ENCODE measurements around the gene CRIP1. TPM values are rescaled to one million over a fixed set of nuclear protein-coding genes. Genes with fewer than 3 reads are reported as not detected.

Gene CRIP1
- total RNA-seq, 4 donors from 2014 or later = 28.6 to 140 (median 76.2) TPM

DNA sequence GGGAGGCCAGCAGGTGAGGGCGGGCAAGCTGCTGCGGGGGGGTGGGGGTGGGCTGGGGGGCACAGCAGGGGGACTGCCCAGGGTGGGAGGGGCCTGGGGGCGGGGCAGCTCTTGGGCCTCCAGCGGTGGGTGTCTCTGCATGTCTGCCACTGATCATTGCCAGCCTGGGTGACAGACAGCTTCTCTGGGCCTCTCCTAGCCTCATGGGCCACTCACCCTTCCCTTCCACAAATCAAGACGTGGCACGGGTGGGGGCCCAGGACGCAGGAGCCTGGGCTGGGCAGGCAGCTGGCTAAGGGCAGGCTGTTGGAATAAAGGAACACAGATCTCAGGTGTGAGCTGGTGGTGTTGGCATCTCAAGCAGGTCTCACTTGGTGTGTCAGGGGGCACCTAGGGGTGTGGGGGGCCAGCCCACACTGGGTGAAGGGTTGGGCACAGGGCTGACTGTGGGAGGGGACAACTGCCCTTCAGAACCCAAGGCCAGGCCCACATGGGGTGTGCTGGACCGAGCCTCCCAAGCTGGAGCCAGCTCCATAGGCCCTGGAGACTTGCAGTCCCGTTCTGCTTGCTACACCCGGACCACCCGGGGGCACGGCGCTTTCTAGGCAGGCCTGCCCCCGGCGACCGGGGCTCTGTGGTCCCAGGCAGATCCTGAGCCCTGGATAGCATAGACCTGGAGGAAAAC, 7.4 kb downstream of the CRIP1 start:
- WGBS = 56% methylated on average over 11 of the region's 16 CpGs

DNA sequence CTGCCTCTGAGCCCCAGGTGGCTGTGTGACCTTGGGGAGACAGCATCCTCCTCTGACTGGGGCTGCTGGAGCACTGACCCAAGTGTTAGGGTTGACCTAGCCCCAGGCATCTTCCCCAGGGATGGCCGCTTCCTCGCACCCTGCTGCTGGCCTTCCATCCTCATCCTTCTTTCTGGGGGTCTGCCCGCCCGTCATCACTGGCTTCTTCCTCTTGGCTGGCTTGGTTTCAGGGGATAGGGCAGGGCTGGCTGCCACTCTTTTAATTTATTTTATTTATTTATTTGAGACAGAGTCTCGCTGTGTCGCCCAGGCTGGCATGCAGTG, 7.9 kb downstream of the CRIP1 start:
- WGBS = 87% methylated on average over 6 of the region's 6 CpGs
- Histone ChIP-seq H3K4me1 (peaks cover 39% of the 10 kb centered on the region), H3K27ac (no peak overlapping the region), H3K9me3 (no peaks in the 10 kb centered on the region), H3K4me3 (no peak overlapping the region), H3K27me3 (no peaks in the 10 kb centered on the region), H3K36me3 (peaks cover 11% of the 10 kb centered on the region)
- no peak for DNase-seq (ENCODE audit: low spot score in 2 of 2)
- TF ChIP-seq, protein P1, sequence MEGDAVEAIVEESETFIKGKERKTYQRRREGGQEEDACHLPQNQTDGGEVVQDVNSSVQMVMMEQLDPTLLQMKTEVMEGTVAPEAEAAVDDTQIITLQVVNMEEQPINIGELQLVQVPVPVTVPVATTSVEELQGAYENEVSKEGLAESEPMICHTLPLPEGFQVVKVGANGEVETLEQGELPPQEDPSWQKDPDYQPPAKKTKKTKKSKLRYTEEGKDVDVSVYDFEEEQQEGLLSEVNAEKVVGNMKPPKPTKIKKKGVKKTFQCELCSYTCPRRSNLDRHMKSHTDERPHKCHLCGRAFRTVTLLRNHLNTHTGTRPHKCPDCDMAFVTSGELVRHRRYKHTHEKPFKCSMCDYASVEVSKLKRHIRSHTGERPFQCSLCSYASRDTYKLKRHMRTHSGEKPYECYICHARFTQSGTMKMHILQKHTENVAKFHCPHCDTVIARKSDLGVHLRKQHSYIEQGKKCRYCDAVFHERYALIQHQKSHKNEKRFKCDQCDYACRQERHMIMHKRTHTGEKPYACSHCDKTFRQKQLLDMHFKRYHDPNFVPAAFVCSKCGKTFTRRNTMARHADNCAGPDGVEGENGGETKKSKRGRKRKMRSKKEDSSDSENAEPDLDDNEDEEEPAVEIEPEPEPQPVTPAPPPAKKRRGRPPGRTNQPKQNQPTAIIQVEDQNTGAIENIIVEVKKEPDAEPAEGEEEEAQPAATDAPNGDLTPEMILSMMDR (IDR thresholded peaks at IDR 0.05) = no peak
- TF ChIP-seq POLR2A (IDR thresholded peaks at IDR 0.05) = no peak
- TF ChIP-seq POLR2AphosphoS5 (IDR thresholded peaks at IDR 0.05) = no peak
- TF ChIP-seq EP300 (IDR thresholded peaks at IDR 0.05) = no peak

More for the DNA sequence above, 7.4 kb downstream of the CRIP1 start:
- no peaks in the 10 kb centered on the region for H3K9me3 ChIP-seq
- DNase-seq (ENCODE audit: low spot score in 2 of 2) = peak in 1 of 2 donors; percentile 72
- no peaks in the 10 kb centered on the region for H3K27me3 ChIP-seq
- H3K27ac ChIP-seq = no peak overlapping the region
- no peak overlapping the region for H3K4me3 ChIP-seq
- TF ChIP-seq, protein P1 (IDR thresholded peaks at IDR 0.05) = no peak
- TF ChIP-seq POLR2AphosphoS5 (IDR thresholded peaks at IDR 0.05) (no peak), POLR2A (IDR thresholded peaks at IDR 0.05) (no peak), EP300 (IDR thresholded peaks at IDR 0.05) (no peak)
- H3K36me3 ChIP-seq = peaks cover 11% of the 10 kb centered on the region
- peaks cover 44% of the 10 kb centered on the region for H3K4me1 ChIP-seq

DNA sequence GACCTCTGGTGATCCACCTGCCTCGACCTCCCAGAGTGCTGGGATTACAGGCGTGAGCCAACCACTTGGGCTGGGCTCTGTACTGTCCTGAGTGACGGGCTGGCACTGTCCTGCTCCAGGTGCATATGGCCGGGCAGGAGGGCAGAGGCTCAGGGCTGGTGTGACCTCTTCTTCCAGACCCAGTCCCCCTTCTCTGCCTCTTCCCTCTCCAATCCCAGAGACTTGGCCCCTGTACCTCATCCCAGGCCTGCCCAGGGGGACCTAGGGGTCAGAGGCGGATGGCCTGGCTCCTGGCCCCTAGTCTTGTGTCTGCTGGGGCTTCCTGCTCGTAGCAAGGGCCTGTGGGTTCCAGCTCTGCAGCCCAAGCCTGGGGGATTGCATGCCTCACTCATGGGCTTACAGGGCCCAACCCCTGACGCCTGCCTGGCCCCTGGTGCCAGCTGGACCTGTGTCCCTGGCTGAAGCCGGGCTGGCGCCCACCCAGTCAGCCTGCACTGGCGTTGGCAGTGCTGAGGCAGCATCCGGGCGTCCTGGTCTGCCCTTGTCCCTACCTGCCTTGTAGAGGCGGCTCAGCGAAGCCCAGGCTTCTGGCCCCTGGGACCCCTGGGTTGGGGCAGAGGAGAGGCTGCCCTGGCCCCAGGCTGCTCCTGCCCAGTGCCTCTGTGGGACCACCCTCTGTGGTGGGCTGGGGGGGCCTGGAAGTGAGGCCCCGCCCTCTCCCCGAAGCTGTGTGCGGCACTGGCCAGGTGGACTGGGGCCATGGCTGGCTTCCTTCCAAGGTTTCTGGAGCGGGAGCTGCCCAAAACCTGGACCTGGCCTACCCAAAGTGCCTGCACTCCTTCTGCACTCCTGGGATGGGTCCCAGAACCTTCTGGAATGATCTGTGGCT, 8.7 kb downstream of the CRIP1 start:
- DNase-seq (ENCODE audit: low spot score in 2 of 2) = peak in 1 of 2 donors; percentile 67
- no peak for TF ChIP-seq POLR2A (IDR thresholded peaks at IDR 0.05)
- TF ChIP-seq, protein P1 (IDR thresholded peaks at IDR 0.05) = no peak
- TF ChIP-seq POLR2AphosphoS5 (IDR thresholded peaks at IDR 0.05) = no peak
- no peak for TF ChIP-seq EP300 (IDR thresholded peaks at IDR 0.05)
- no peak overlapping the region for H3K4me3 ChIP-seq

DNA sequence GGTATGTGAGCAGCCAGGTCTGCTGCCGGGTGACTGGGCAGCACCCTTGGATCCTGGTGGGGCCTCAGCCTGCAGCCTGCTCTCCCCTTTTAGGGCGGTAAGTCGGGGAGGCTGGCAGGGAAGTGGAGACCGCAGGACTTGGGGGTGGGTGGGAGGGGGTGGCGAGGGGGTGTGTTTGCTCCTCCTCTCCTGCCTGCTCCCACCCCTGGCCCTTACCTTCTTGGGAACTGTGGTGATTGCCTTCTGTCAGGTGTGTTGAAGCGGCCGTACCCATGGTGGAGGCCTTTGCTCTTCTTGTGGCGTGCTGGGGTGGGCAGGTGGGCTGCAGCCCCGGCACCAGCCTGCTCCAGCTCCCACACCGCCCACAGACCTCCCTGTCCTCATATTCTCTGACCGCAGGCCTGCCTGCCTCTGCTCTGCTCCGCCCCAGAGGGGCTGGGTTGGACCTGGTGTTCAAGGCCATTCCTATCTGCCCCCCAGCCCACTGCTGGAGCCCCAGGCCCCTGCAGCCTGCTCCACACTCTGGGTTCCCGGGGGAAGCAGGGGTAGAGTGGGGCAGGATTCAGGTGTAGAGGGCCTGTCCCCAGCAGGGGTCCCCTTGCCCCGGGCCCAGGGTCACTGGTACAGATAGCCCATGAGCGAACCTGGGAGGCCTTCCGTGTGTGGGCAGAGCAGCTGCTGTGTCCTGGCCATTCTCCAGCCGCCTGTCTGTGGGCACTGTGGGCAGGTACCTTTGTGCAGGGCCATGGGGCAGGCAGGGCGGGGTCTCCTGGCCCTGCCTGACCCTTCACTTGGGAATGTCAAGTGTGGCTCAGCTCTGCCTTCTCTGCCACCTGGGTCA, 9.5 kb downstream of the CRIP1 start:
- WGBS = 89% methylated on average over 3 of the region's 18 CpGs
- no peaks in the 10 kb centered on the region for H3K27me3 ChIP-seq

More for the DNA sequence above, 8.7 kb downstream of the CRIP1 start:
- peaks cover 31% of the 10 kb centered on the region for H3K4me1 ChIP-seq
- no peaks in the 10 kb centered on the region for H3K9me3 ChIP-seq
- H3K36me3 ChIP-seq = peaks cover 11% of the 10 kb centered on the region
- H3K27me3 ChIP-seq = no peaks in the 10 kb centered on the region
- H3K27ac ChIP-seq = no peak overlapping the region
- WGBS = 86% methylated on average over 4 of the region's 18 CpGs

More for the DNA sequence above, 9.5 kb downstream of the CRIP1 start:
- H3K4me1 ChIP-seq = peaks cover 30% of the 10 kb centered on the region
- peak in 1 of 2 donors; percentile 69 for DNase-seq (ENCODE audit: low spot score in 2 of 2)
- no peak overlapping the region for H3K4me3 ChIP-seq
- peaks cover 11% of the 10 kb centered on the region for H3K36me3 ChIP-seq
- peak overlapping the region; percentile 11 for H3K27ac ChIP-seq
- H3K9me3 ChIP-seq = no peaks in the 10 kb centered on the region
- TF ChIP-seq POLR2AphosphoS5 (IDR thresholded peaks at IDR 0.05) = no peak
- TF ChIP-seq POLR2A (IDR thresholded peaks at IDR 0.05) = no peak
- TF ChIP-seq, protein P1 (IDR thresholded peaks at IDR 0.05) = no peak
- no peak for TF ChIP-seq EP300 (IDR thresholded peaks at IDR 0.05)

All from suprapubic skin (tissue), 4 donors.